Activated CD4-positive, alpha-beta T cell treated with anti-CD3 and anti-CD28 coated beads for 36 hours (primary cell): ENCODE measurements around the gene POU2F3. TPM values are rescaled to one million over a fixed set of nuclear protein-coding genes. Genes with fewer than 3 reads are reported as not detected.

ENCODE experiments used
- ATAC-seq: fragments of 200-7000 bp; cut with Tn5 transposase; one replicate; pipeline ENCODE4 v1.10.0; 2021; ENCODE audit warnings: mild to moderate bottlenecking, moderate library complexity
- CTCF ChIA-PET: fragments of 350-600 bp; sonication (Branson Sonifier 250); formaldehyde crosslinking; loops from one replicate; lab custom pipeline; 2021; ENCODE audit warnings: antibody characterized with exemption; lab: Charles Lee
- POLR2A ChIA-PET: fragments of 350-600 bp; sonication (Branson Sonifier 250); formaldehyde crosslinking; loops from one replicate; lab custom pipeline; 2021; ENCODE audit warnings: antibody characterized with exemption, inconsistent platforms; lab: Charles Lee
- DNase-seq: peaks from one replicate; pipeline ENCODE4 v3.0.0-alpha.2; 2020
- H3K27ac Mint-ChIP-seq: one replicate; pipeline ENCODE4 v1.8.0; 2021; ENCODE audit warnings: mixed read lengths
- H3K27me3 Mint-ChIP-seq: one replicate; pipeline ENCODE4 v1.8.0; 2021; ENCODE audit warnings: mixed read lengths
- H3K36me3 Mint-ChIP-seq: one replicate; pipeline ENCODE4 v1.8.0; 2021; ENCODE audit warnings: low read depth, mixed read lengths
- H3K4me1 Mint-ChIP-seq: one replicate; pipeline ENCODE4 v1.8.0; 2021; ENCODE audit warnings: mixed read lengths
- H3K4me3 Mint-ChIP-seq: one replicate; pipeline ENCODE4 v1.8.0; 2021; ENCODE audit warnings: mild to moderate bottlenecking, moderate library complexity, mixed read lengths
- H3K9me3 Mint-ChIP-seq: one replicate; pipeline ENCODE4 v1.8.0; 2021; ENCODE audit warnings: low read depth, mixed read lengths
- intact Hi-C, 2 experiments: fragments of 100-400 bp; cut with DNase I in 1 of 2; cut with micrococcal nuclease in 1 of 2; formaldehyde crosslinking; loops; one replicate each; pipeline versions ENCODE4 v1.14.2 to v1.15.1; 2022 to 2024; cut with DNase I, micrococcal nuclease
- total RNA-seq, 2 experiments: library from RNA; stranded (reverse); gene quantifications; one replicate each; pipeline ENCODE4 v1.2.3, GENCODE V29; 2021

POU2F3 gene
- total RNA-seq, 2 experiments from 2014 or later = not detected

- ATAC-seq (peak; percentile 75), DNase-seq (peak; percentile 58)
- no peaks in the 10 kb centered on the region for H3K9me3 Mint-ChIP-seq
- peaks cover 3% of the 10 kb centered on the region for H3K36me3 Mint-ChIP-seq
- H3K27ac Mint-ChIP-seq = no peak overlapping the region
- H3K4me3 Mint-ChIP-seq = no peak overlapping the region
- peaks cover 50% of the 10 kb centered on the region for H3K27me3 Mint-ChIP-seq
- ChIA-PET POLR2A (no interaction called here), CTCF (no interaction called here)
- intact Hi-C loops = loop anchor here in 1 of 2 experiments (1.0 kb wide), 1 partner anchor 96 kb away; no protein-coding TSS in a partner anchor
- H3K4me1 Mint-ChIP-seq = peaks cover 39% of the 10 kb centered on the region
Observed at GRCh38 chr11:120344302-120345004, 104.5 kb downstream of the POU2F3 start.

- CTCF ChIA-PET = interaction anchor here (0.8 kb wide), 1 partner anchor 339 kb away, joined by 3 read pairs; no protein-coding TSS in a partner anchor
- intact Hi-C loops = no loop called here
- no peak for ATAC-seq
Observed at GRCh38 chr11:120346233-120346632, 106.3 kb downstream of the POU2F3 start.

GRCh38 chr11:120350637-120351036 is 110.7 kb downstream of the POU2F3 start:
- POLR2A ChIA-PET = no interaction called here
- ATAC-seq = no peak
- Mint-ChIP-seq H3K4me3 (no peak overlapping the region), H3K4me1 (peaks cover 9% of the 10 kb centered on the region), H3K36me3 (no peaks in the 10 kb centered on the region), H3K27me3 (peaks cover 50% of the 10 kb centered on the region), H3K9me3 (no peaks in the 10 kb centered on the region), H3K27ac (no peak overlapping the region)
- intact Hi-C loops = no loop called here
- CTCF ChIA-PET = no interaction called here
- no peak for DNase-seq

More at GRCh38 chr11:120346233-120346632, 106.3 kb downstream of the POU2F3 start:
- H3K27me3 Mint-ChIP-seq = peaks cover 44% of the 10 kb centered on the region
- POLR2A ChIA-PET = no interaction called here
- H3K27ac Mint-ChIP-seq = no peak overlapping the region
- DNase-seq = no peak
- H3K9me3 Mint-ChIP-seq = no peaks in the 10 kb centered on the region
- H3K36me3 Mint-ChIP-seq = peaks cover 3% of the 10 kb centered on the region
- no peak overlapping the region for H3K4me3 Mint-ChIP-seq
- peaks cover 29% of the 10 kb centered on the region for H3K4me1 Mint-ChIP-seq

GRCh38 chr11:120352405-120352804 is 112.5 kb downstream of the POU2F3 start:
- Mint-ChIP-seq H3K9me3 (no peaks in the 10 kb centered on the region), H3K27ac (no peak overlapping the region), H3K27me3 (peaks cover 45% of the 10 kb centered on the region), H3K4me1 (peaks cover 1% of the 10 kb centered on the region), H3K4me3 (no peak overlapping the region), H3K36me3 (no peaks in the 10 kb centered on the region)
- DNase-seq = no peak
- CTCF ChIA-PET = no interaction called here
- POLR2A ChIA-PET = no interaction called here
- ATAC-seq = no peak
- intact Hi-C loops = no loop called here

GRCh38 chr11:120354068-120354467 is 114.1 kb downstream of the POU2F3 start:
- no peak for DNase-seq
- no peaks in the 10 kb centered on the region for H3K4me1 Mint-ChIP-seq
- no peaks in the 10 kb centered on the region for H3K36me3 Mint-ChIP-seq
- ChIA-PET CTCF (interaction anchor here (0.6 to 0.7 kb wide), 2 partner anchors 9 to 26 kb away, joined by 3 read pairs; no protein-coding TSS in a partner anchor), POLR2A (no interaction called here)
- no peak overlapping the region for H3K27ac Mint-ChIP-seq
- H3K9me3 Mint-ChIP-seq = no peaks in the 10 kb centered on the region
- ATAC-seq = no peak
- H3K4me3 Mint-ChIP-seq = no peak overlapping the region
- peaks cover 45% of the 10 kb centered on the region for H3K27me3 Mint-ChIP-seq
- intact Hi-C loops = no loop called here

- Mint-ChIP-seq H3K4me1 (no peaks in the 10 kb centered on the region), H3K36me3 (no peaks in the 10 kb centered on the region), H3K4me3 (no peak overlapping the region), H3K27me3 (peaks cover 44% of the 10 kb centered on the region), H3K27ac (no peak overlapping the region), H3K9me3 (no peaks in the 10 kb centered on the region)
- ATAC-seq (no peak), DNase-seq (no peak)
- POLR2A ChIA-PET = no interaction called here
- intact Hi-C loops = no loop called here
- CTCF ChIA-PET = interaction anchor here (1.1 to 1.3 kb wide), 2 partner anchors 18 to 19 kb away, joined by 4 to 5 read pairs; no protein-coding TSS in a partner anchor
Observed at GRCh38 chr11:120354779-120355178, 114.8 kb downstream of the POU2F3 start.

GRCh38 chr11:120357620-120358019 is 117.7 kb downstream of the POU2F3 start:
- Mint-ChIP-seq H3K27me3 (peaks cover 37% of the 10 kb centered on the region), H3K4me1 (no peaks in the 10 kb centered on the region), H3K27ac (no peak overlapping the region), H3K4me3 (no peak overlapping the region), H3K9me3 (no peaks in the 10 kb centered on the region), H3K36me3 (no peaks in the 10 kb centered on the region)
- no peak for DNase-seq
- ChIA-PET POLR2A (no interaction called here), CTCF (no interaction called here)
- ATAC-seq = no peak
- intact Hi-C loops = no loop called here

GRCh38 chr11:120358729-120359128 is 118.8 kb downstream of the POU2F3 start:
- no peak overlapping the region for H3K4me3 Mint-ChIP-seq
- no peak for ATAC-seq
- no peaks in the 10 kb centered on the region for H3K9me3 Mint-ChIP-seq
- H3K27me3 Mint-ChIP-seq = peaks cover 28% of the 10 kb centered on the region
- no peaks in the 10 kb centered on the region for H3K4me1 Mint-ChIP-seq
- no peak for DNase-seq
- intact Hi-C loops = no loop called here
- CTCF ChIA-PET = interaction anchor here (1.0 kb wide), 1 partner anchor 10 kb away, joined by 3 read pairs; no protein-coding TSS in a partner anchor
- H3K27ac Mint-ChIP-seq = no peak overlapping the region
- H3K36me3 Mint-ChIP-seq = no peaks in the 10 kb centered on the region
- POLR2A ChIA-PET = no interaction called here

- Mint-ChIP-seq H3K27me3 (peaks cover 18% of the 10 kb centered on the region), H3K27ac (no peak overlapping the region), H3K4me3 (no peak overlapping the region), H3K9me3 (no peaks in the 10 kb centered on the region), H3K4me1 (no peaks in the 10 kb centered on the region), H3K36me3 (no peaks in the 10 kb centered on the region)
- CTCF ChIA-PET = interaction anchor here (0.6 kb wide), 1 partner anchor 10 kb away, joined by 3 read pairs; no protein-coding TSS in a partner anchor
- intact Hi-C loops = no loop called here
- DNase-seq (no peak), ATAC-seq (no peak)
- POLR2A ChIA-PET = no interaction called here
Observed at GRCh38 chr11:120363436-120363835, 123.5 kb downstream of the POU2F3 start.

- Mint-ChIP-seq H3K36me3 (no peaks in the 10 kb centered on the region), H3K27me3 (peaks cover 7% of the 10 kb centered on the region), H3K9me3 (no peaks in the 10 kb centered on the region), H3K4me3 (no peak overlapping the region), H3K27ac (no peak overlapping the region), H3K4me1 (no peaks in the 10 kb centered on the region)
- ATAC-seq (no peak), DNase-seq (no peak)
- ChIA-PET POLR2A (no interaction called here), CTCF (no interaction called here)
- intact Hi-C loops = no loop called here
Observed at GRCh38 chr11:120365512-120365911, 125.6 kb downstream of the POU2F3 start.
